SK-N-SH (cell line): Measurements from ENCODE around the gene HSPA1L. TPM values are rescaled to one million over a fixed set of nuclear protein-coding genes. Genes with fewer than 3 reads are reported as not detected.
A peak's percentile ranks its signal among the peaks of the same experiment; 100 is the strongest.

Experiments
- CTCF ChIA-PET: fragments of 300-600, 350-600 bp; formaldehyde crosslinking; extraction: SDS; loops from one replicate; lab custom pipeline; 2021; lab: Yijun Ruan, JAX
- POLR2A ChIA-PET: fragments of 350-600 bp; sonication (Branson Sonifier 250); formaldehyde crosslinking; extraction: SDS; loops from one replicate; lab custom pipeline; 2020; ENCODE audit warnings: antibody characterized with exemption, inconsistent platforms; lab: Yijun Ruan, JAX
- DNase-seq: peaks from one replicate; pipeline ENCODE4 v3.0.0; 2012
- H2AFZ ChIP-seq: fragments of 200-600 bp; sonication (generic); 2 replicates; pipeline ENCODE4 v1.8.1; 2016; ENCODE audit warnings: antibody characterized with exemption, mild to moderate bottlenecking, low read depth
- H3F3A ChIP-seq: fragments of 200-600 bp; sonication (generic); replicated peaks from 2 replicates; pipeline ENCODE3; 2016; ENCODE audit warnings: antibody characterized with exemption, mild to moderate bottlenecking; ENCODE audit not compliant: insufficient read depth
- H3K27ac ChIP-seq, 2 experiments: fragments of 200-500 bp in 1 of 2; fragments of 200-600 bp in 1 of 2; sonication (Bioruptor generic) in 1 of 2; sonication (generic), shearing (Covaris generic) in 1 of 2; 2 replicates each; pipeline versions ENCODE4 v1.5.1 to v1.6.1; 2014 to 2016; ENCODE audit warnings: low read depth in 2 of 2, inconsistent platforms in 1 of 2, low read length in 1 of 2, mild to moderate bottlenecking in 1 of 2, mixed read lengths in 1 of 2
- H3K27me3 ChIP-seq: fragments of 200-600 bp; sonication (generic), shearing (Covaris generic); 2 replicates; pipeline ENCODE4 v1.6.1; 2016; ENCODE audit warnings: mixed run types; ENCODE audit not compliant: insufficient read depth
- H3K36me3 ChIP-seq, 2 experiments: fragments of 200-500 bp in 1 of 2; fragments of 200-600 bp in 1 of 2; sonication (Bioruptor generic) in 1 of 2; sonication (generic) in 1 of 2; replicated peaks in 1 of 2; 2 replicates each; pipeline versions ENCODE3 to v1.5.1; 2014 to 2016; ENCODE audit warnings: low read length in 1 of 2, mild to moderate bottlenecking in 1 of 2; ENCODE audit not compliant: insufficient read depth in 2 of 2, control insufficient read depth in 1 of 2
- H3K4me1 ChIP-seq, 2 experiments: fragments of 200-500 bp in 1 of 2; fragments of 200-600 bp in 1 of 2; sonication (Bioruptor generic) in 1 of 2; sonication (generic), shearing (Covaris generic) in 1 of 2; 2 replicates each; pipeline versions ENCODE4 v1.5.1 to v1.6.1; 2014 to 2016; ENCODE audit warnings: low read depth in 1 of 2, low read length in 1 of 2, mixed run types in 1 of 2; ENCODE audit not compliant: insufficient read depth in 2 of 2, control insufficient read depth in 1 of 2
- H3K4me2 ChIP-seq: fragments of 200-600 bp; sonication (generic), shearing (Covaris generic); 2 replicates; pipeline ENCODE4 v1.6.1; 2017; ENCODE audit warnings: mixed run types
- H3K4me3 ChIP-seq, 2 experiments: fragments of 200-500 bp in 1 of 2; fragments of 200-600 bp in 1 of 2; sonication (Bioruptor generic) in 1 of 2; sonication (generic), shearing (Covaris generic) in 1 of 2; 2 replicates each; pipeline versions ENCODE4 v1.5.1 to v1.8.1; 2014 to 2016; ENCODE audit warnings: low read depth in 2 of 2, inconsistent platforms in 1 of 2, low read length in 1 of 2, mild to moderate bottlenecking in 1 of 2, mixed read lengths in 1 of 2, moderate library complexity in 1 of 2
- H3K79me2 ChIP-seq: fragments of 200-600 bp; sonication (generic); 2 replicates; pipeline ENCODE4 v1.8.1; 2017; ENCODE audit warnings: mild to moderate bottlenecking; ENCODE audit not compliant: insufficient read depth
- H3K9ac ChIP-seq: fragments of 200-600 bp; sonication (generic); 2 replicates; pipeline ENCODE4 v1.6.1; 2017; ENCODE audit warnings: mixed run types
- H3K9me2 ChIP-seq: fragments of 200-600 bp; sonication (generic); 2 replicates; pipeline ENCODE4 v1.6.1; 2017; ENCODE audit warnings: mixed run types
- H3K9me3 ChIP-seq: fragments of 200-600 bp; sonication (generic); 2 replicates; pipeline ENCODE4 v1.6.1; 2017; ENCODE audit warnings: mixed run types, mild to moderate bottlenecking, moderate library complexity
- H4K20me1 ChIP-seq: fragments of 200-600 bp; sonication (generic); 2 replicates; pipeline ENCODE4 v1.6.1; 2017; ENCODE audit warnings: mild to moderate bottlenecking, mixed run types; ENCODE audit not compliant: insufficient read depth
- CTCF ChIP-seq: fragments of 200-600 bp; sonication (generic); IDR thresholded peaks from 2 replicates; pipeline ENCODE4 v1.6.1; 2017; ENCODE audit warnings: antibody characterized with exemption, mild to moderate bottlenecking, moderate library complexity
- GABPA ChIP-seq: IDR thresholded peaks from 2 replicates; pipeline ENCODE4 v1.4.0; 2012; ENCODE audit warnings: low read depth, mild to moderate bottlenecking
- GATA2 ChIP-seq: sonication (generic); formaldehyde crosslinking; IDR thresholded peaks from 2 replicates; pipeline ENCODE4 v1.5.0; 2020; ENCODE audit warnings: mild to moderate bottlenecking, missing genetic modification reagents
- MXI1 ChIP-seq: IDR thresholded peaks from 2 replicates; pipeline ENCODE4 v1.6.1; 2012; ENCODE audit warnings: mild to moderate bottlenecking, low read depth, low read length, improper control_type of control experiment
- NFIC ChIP-seq: IDR thresholded peaks from 2 replicates; pipeline ENCODE4 v1.4.0; 2012; ENCODE audit warnings: borderline replicate concordance
- PBX3 ChIP-seq: IDR thresholded peaks from 2 replicates; pipeline ENCODE4; 2012
- RAD21 ChIP-seq: IDR thresholded peaks from 2 replicates; pipeline ENCODE4 v1.6.1; 2012; ENCODE audit warnings: mild to moderate bottlenecking, low read length
- SMC3 ChIP-seq: IDR thresholded peaks from 2 replicates; pipeline ENCODE4 v1.6.1; 2012; ENCODE audit warnings: low read depth, low read length, improper control_type of control experiment
- WGBS: methylation state at CpG from one replicate; pipeline ENCODE4 v1.1.6; 2017; ENCODE audit warnings: low lambda C conversion rate; 5-methylcytosine and 5-hydroxymethylcytosine counted together
- polyA plus RNA-seq, 3 experiments: library from polyadenylated mRNA; depleted of rRNA; stranded (reverse); fragments of >200 nt; gene quantifications; 2 replicates each; pipeline ENCODE4 v1.2.3, GENCODE V29; 2012

Gene HSPA1L
- polyA plus RNA-seq, 1 of the 3 experiments (the other 2 are of a cell fraction): 0.69 TPM

GRCh38 chr6:31830886-31831335, 15.8 kb upstream of the HSPA1L start:
- ChIA-PET CTCF (interaction anchor here (0.7 to 2.8 kb wide), 14 partner anchors 17 to 284 kb away, joined by 3 to 45 read pairs (median 8); partner anchors contain the start of genes ATP6V1G2, CLIC1, DDAH2 and HSPA1A), POLR2A (interaction anchor here (0.8 to 1.7 kb wide), 4 partner anchors 15 to 112 kb away, joined by 3 to 9 read pairs (median 4); partner anchors contain the start of genes HSPA1A, HSPA1L, LSM2 and NEU1)
- Histone ChIP-seq H3K4me2 (peak overlapping the region; percentile 80), H3K27me3 (no peaks in the 10 kb centered on the region), H3F3A (peaks cover 12% of the 10 kb centered on the region), H3K9me2 (no peaks in the 10 kb centered on the region), H3K4me3 (peak overlapping the region; percentile 56 to 71), H3K79me2 (peaks cover 41% of the 10 kb centered on the region), H4K20me1 (peaks cover 1% of the 10 kb centered on the region), H2AFZ (no peak overlapping the region), H3K27ac (no peak overlapping the region), H3K36me3 (no peaks in the 10 kb centered on the region), H3K4me1 (peaks cover 7 to 10% of the 10 kb centered on the region in 2 experiments; a peak in 2 of 4 replicates), H3K9me3 (no peaks in the 10 kb centered on the region), H3K9ac (peak overlapping the region; percentile 60; the same call in 1 of the 2 replicates)
- TF ChIP-seq GATA2 (CRISPR knock-in tag): no peak
- no peak for TF ChIP-seq PBX3
- 68% methylated on average over 6 of the region's 6 CpGs for WGBS
- no peak for DNase-seq

- ChIA-PET POLR2A (interaction anchor here (0.8 to 1.7 kb wide), 5 partner anchors 14 to 127 kb away, joined by 3 to 9 read pairs (median 3); partner anchors contain the start of genes ABHD16A, HSPA1A, HSPA1L and LSM2), CTCF (interaction anchor here (0.6 to 2.8 kb wide), 32 partner anchors 9 to 283 kb away, joined by 3 to 45 read pairs (median 5); partner anchors contain the start of genes ATP6V1G2, CLIC1, DDAH2 and HSPA1A)
- H3K9ac ChIP-seq: peak overlapping the region; percentile 60; the same call in 1 of the 2 replicates
- peak overlapping the region; percentile 56 to 71 for H3K4me3 ChIP-seq
- H3K4me1 ChIP-seq: peaks cover 7 to 10% of the 10 kb centered on the region in 2 experiments; a peak in 2 of 4 replicates
- H3K4me2 ChIP-seq: peak overlapping the region; percentile 80
- no peaks in the 10 kb centered on the region for H3K9me3 ChIP-seq
- H3F3A ChIP-seq: peaks cover 5% of the 10 kb centered on the region
- DNase-seq: no peak
- no peaks in the 10 kb centered on the region for H3K9me2 ChIP-seq
- H3K36me3 ChIP-seq: no peaks in the 10 kb centered on the region
- no peaks in the 10 kb centered on the region for H4K20me1 ChIP-seq
- 16% methylated on average over 8 of the region's 15 CpGs for WGBS
- TF ChIP-seq SMC3 (peak; percentile 38), NFIC (no peak), CTCF (peak; percentile 66), MXI1 (0 out of 2 replicates have a peak, but pooled peaks have one; percentile 25), GABPA (no peak), RAD21 (peak; percentile 85)
- no peaks in the 10 kb centered on the region for H3K27me3 ChIP-seq
- H2AFZ ChIP-seq: no peak overlapping the region
- peaks cover 30% of the 10 kb centered on the region for H3K79me2 ChIP-seq
- H3K27ac ChIP-seq: peak overlapping the region in 1 of 2 experiments; percentile 69; a peak in 2 of 4 replicates
Measured at GRCh38 chr6:31829633-31830283, 14.7 kb upstream of the HSPA1L start.
